ENCODE results near the gene RIMS1.

The RIMS1 gene

DNA sequence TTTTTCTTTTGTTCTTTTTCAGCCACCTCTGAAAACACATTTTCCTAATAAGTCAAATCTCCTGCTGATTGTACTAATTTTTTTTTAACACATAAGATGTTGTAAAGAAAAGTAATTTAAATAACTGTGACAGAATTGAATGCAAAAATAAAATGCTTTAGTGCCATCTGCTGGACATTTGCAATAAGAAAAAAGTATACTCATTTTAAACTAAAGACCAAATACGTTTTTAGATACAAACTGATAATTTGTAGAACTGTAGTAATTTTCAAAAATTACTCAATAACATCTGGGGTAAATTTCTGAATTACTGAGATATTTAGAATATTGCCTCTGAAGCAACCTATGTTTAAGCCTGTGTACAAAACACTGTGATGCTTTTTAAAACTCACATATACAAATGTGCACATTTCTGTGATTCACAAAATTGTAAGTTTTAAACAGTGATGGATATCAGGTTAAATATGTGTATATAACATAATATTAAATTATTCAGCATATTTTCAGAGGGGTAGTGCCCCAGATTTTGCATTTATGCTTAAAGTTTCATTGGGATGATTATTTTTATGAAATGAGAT lies 198.7 kb downstream of the RIMS1 start:
- DNase-seq (ENCODE audit: low read depth), result peak; percentile 17

- no peak for DNase-seq (ENCODE audit: low read depth)
Measured at GRCh38 chr6:72094506-72094905, 208.2 kb downstream of the RIMS1 start.

- peak; percentile 7 for DNase-seq (ENCODE audit: low read depth)
Measured at GRCh38 chr6:72102561-72102960, 216.2 kb downstream of the RIMS1 start.

DNA sequence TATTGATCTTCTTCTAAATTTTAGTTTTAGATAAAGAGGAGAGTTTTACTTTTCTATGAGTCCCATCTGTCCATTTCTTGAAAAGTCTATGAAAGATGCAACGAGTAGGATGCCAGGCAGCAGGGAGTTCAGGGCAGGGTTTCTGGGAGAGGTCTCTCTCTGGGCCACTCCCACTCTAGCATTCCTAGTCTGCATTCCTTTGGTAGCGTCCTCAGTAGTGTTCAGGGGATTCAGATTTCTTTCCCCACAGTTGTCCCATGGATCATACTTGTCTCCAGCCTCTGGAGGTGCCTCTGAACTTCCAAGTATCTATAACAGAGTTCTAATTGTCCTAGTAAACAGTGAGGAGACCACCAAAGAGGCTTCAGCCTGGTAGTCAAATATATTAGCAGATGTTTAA lies 225.3 kb downstream of the RIMS1 start:
- no peak for DNase-seq (ENCODE audit: low read depth)

GRCh38 chr6:72130327-72130726 lies 244.0 kb downstream of the RIMS1 start:
- no peak for DNase-seq (ENCODE audit: low read depth)

DNA sequence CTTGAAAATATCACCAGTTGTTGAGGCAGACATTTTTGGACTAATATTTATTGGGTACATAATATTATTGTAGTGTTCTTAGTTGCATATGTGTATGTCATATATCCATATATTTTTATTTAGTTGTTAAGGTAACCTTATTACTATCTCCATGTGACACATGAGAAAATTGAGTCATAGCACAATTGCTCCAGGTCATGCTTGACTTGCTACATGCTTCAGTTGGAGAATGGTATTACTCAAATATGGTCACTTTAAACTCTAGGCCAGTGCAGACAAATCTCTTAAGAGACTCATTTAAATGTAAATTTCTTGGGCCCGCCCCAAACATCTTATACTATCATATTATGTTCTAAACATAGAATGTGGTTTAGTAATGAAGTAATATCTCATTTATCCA lies 246.1 kb downstream of the RIMS1 start:
- no peak for DNase-seq (ENCODE audit: low read depth)

- no peak for DNase-seq (ENCODE audit: low read depth)
Measured at GRCh38 chr6:72132851-72133250, 246.5 kb downstream of the RIMS1 start.

- no peak for DNase-seq (ENCODE audit: low read depth)
Measured at GRCh38 chr6:72133324-72133723, 247.0 kb downstream of the RIMS1 start.

DNA sequence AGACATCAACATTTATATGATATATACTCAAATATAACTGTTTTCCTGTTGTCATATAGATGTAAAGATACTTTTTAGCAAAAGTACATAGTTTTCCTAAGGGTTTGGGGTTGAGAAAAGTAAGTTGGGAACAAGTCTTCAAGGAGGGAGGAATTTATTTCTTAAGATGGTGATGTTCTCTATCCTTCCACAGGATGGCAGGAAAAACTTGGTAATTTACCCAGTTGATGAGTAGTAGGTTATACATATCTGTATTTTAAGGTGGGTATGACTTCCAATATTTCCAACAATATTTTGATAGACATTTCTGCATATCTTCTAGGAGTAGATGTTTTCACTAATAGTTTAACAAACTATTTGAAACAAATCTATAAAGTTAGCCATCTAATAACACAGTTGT lies 254.4 kb downstream of the RIMS1 start:
- DNase-seq (ENCODE audit: low read depth), result peak; percentile 6

DNA sequence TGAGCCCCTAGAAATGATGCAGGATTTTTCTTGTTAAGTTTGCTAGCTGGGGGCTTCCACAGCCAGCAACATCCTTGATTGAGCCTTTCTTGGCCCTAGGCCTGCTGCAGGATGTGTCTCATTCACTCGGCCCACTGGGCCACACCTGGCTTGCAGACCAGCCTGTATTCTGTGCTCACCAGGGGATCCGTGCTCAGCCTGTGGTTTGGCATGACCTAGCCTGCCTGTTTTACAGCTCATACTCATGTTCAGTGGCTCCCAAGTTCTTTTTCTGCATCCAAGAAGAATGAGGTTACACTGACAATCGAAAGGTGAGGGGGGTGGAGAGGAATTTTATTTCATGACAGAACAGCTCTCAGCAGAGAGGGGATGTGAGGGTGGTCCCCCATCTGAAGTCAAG lies 263.4 kb downstream of the RIMS1 start:
- peak; percentile 6 for DNase-seq (ENCODE audit: low read depth)

- DNase-seq (ENCODE audit: low read depth), result no peak
Measured at GRCh38 chr6:72151742-72152141, 265.4 kb downstream of the RIMS1 start.

- DNase-seq (ENCODE audit: low read depth), result peak; percentile 8
Measured at GRCh38 chr6:72175916-72176315, 289.6 kb downstream of the RIMS1 start.

GRCh38 chr6:72182337-72183246 lies 296.2 kb downstream of the RIMS1 start:
- DNase-seq (ENCODE audit: low read depth), result peak; percentile 31

- no peak for DNase-seq (ENCODE audit: low read depth)
Measured at GRCh38 chr6:72203983-72204382, 317.6 kb downstream of the RIMS1 start.

- DNase-seq (ENCODE audit: low read depth), result peak; percentile 2
Measured at GRCh38 chr6:72205500-72205899, 319.1 kb downstream of the RIMS1 start.

- DNase-seq (ENCODE audit: low read depth), result no peak
Measured at GRCh38 chr6:72206606-72207005, 320.3 kb downstream of the RIMS1 start.

- DNase-seq (ENCODE audit: low read depth), result no peak
Measured at GRCh38 chr6:72212686-72213085, 326.3 kb downstream of the RIMS1 start.

DNA sequence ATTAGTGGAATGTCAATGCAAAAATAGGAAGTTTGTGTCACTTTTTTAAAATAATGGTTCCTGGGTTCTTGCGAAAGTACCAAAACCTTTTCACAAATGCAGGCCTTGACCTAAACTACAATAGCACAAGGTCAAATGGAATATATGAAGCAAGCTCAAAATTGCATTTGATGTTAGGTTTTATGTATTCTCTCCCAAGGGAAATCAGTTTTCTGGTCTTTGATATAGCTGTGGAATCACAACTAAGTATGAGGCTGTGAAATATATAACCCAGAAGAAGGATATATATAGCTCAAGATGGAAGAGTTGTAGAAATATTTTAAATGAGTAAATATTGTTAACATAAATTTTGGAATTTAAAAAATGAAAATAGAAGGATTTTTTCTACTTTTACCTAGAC lies 327.3 kb downstream of the RIMS1 start:
- no peak for DNase-seq (ENCODE audit: low read depth)

- no peak for DNase-seq (ENCODE audit: low read depth)
Measured at GRCh38 chr6:72216222-72217068, 330.1 kb downstream of the RIMS1 start.

DNA sequence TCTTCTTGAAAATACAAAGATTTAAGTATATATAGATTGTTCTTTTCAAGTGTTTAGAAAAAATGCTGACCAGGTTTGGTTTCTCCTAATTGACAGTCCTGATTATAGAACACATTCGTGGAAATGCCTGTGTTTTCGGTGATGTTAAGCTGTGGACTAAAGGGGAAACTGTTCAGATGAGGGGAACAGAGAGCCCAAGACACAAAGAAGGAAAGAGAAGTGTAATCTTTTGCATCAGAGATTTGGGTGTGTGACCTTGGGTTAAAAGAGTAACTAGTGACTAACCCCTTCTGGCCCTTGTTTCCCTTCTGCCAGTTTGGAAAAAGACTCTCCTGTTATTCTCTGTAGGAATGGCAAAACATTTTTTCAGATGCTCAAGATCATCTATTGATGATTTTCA lies 331.3 kb downstream of the RIMS1 start:
- DNase-seq (ENCODE audit: low read depth), result no peak

DNA sequence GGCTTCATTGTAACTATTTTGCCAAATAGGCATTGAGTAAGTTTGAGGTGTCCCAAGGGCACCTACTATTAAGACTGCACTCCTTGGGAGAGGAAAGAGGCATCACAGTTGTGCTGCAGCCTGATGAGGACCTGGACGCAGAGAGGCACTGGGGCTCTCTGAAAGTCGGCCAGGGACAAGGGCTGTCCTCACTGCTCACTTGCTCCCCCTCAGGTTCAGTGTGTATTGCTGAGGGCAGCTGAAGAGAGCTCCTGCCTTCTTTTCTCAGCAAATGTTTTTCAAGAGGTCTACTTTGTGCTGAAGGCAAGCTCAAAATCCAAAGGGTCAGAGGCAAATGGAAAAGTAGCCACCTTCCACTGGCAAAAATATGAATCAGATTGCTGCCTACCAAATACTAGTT lies 331.8 kb downstream of the RIMS1 start:
- DNase-seq (ENCODE audit: low read depth), result peak; percentile 39

DNA sequence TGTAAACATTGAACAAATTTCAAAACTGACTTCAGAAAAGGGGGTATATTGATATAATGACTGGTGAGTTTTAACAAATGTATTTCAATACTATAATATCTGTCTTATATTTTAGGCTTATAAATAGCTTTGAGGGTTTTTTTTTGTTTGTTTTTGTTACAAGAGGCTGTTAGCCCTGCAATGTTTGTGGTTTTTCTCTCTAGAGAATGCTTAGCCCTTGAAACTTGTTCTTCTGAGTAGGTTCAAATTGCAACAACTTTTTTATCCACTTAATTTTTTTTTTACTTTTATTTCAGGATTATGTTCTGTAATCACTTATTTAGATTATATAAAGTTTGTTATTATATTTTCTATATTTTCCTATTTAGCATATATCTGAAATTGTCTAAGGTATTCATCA lies 333.2 kb downstream of the RIMS1 start:
- DNase-seq (ENCODE audit: low read depth), result peak; percentile 1

- DNase-seq (ENCODE audit: low read depth), result no peak
Measured at GRCh38 chr6:72238021-72238420, 351.7 kb downstream of the RIMS1 start.
